HG03571 (cell line): Measurements from ENCODE around the gene CHST8.

Experiments
- ATAC-seq: cut with Tn5 transposase; IDR thresholded peaks from one replicate; pipeline ENCODE4 v1.9.1; 2021; ENCODE audit not compliant: unreplicated experiment

Gene CHST8

DNA sequence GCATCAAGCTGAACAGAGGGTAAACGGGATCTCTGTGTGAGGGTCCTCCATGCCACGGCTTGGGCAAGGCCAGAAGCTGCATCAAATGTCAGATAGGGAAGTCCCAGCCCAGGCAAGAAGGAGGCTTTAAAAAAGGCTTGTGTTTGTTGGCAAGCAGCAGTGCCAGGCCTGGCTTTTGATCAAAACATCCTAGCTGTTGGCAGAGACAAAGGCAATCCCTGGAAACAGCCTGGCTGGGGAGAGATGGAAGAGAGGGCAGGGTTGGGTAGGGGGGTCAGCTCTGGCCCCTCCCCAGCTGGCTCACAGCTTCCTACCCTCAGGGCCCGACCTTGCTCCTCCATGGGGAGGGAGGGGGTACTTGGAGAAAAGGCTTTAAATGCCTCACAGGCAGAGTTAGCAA, 113.2 kb downstream of the CHST8 start:
- no peak for ATAC-seq

DNA sequence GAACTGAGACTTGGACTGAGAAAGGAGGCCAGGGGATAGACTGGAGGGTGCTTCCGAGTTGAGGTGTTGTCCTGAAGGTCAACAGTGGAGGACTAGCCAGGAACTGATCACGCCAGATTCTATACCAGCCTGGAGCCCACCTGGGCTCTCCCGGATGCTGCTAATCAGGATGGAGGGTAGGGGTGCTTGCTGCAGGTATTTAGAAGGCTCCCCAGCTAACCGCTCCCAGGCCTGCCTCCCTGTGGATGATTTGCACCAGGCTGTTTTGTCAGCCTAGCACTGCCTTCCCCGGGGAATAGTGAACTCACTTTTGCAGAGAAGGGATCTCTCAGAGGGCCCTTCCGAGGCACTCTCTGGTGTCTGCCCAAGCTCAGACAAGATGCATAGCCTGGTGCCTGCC, 114.4 kb downstream of the CHST8 start:
- no peak for ATAC-seq

DNA sequence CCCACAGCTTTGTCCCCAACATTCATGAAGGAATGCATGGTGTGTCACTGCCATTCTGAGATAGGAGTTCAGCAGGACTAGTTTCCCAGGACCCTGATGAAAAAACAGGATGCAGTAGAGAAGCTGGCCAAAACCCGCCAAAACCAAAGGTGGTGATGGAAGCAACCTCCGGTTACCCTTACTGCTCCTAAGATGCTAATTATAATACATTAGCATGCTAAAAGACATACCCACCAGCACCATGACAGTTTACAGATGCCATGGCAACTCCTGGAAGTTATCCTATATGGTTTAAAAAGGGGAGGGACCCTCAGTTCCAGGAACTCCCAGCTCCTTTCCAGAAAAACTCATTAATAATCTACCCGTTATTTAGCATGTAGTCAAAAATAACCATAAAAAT, 115.0 kb downstream of the CHST8 start:
- no peak for ATAC-seq

DNA sequence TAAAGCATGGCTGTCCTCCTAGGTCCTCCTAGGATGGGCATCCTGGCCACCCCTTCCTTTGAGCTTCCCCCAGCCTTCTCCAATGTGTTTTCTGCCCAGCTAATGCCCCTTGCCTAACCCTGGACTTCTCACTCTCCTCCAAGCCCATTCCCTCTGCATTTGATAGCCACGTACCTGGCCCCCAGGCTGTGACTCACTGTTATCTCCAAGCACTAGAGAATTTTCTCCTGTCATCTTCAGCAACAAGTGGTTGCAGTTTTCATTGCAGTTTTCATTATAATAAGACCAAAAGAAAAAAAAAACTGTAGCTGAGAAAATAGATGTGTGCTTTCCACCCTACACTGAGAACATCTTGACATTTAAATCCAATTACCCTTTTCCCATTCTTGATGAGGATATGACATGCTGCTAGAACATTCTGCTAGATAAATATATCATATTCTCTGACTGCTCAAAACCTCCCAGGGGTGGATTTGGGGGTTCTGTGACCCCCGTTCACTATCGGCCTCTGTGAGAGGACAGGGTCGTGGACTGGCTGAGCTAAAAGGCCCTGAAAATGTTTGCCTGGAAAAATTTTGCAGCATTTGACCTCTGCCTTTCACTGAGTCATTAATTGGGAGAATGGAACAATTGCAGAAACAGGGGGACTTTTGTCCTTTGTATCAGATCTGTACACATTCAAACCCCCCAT, 116.1 kb downstream of the CHST8 start:
- ATAC-seq, result no peak

DNA sequence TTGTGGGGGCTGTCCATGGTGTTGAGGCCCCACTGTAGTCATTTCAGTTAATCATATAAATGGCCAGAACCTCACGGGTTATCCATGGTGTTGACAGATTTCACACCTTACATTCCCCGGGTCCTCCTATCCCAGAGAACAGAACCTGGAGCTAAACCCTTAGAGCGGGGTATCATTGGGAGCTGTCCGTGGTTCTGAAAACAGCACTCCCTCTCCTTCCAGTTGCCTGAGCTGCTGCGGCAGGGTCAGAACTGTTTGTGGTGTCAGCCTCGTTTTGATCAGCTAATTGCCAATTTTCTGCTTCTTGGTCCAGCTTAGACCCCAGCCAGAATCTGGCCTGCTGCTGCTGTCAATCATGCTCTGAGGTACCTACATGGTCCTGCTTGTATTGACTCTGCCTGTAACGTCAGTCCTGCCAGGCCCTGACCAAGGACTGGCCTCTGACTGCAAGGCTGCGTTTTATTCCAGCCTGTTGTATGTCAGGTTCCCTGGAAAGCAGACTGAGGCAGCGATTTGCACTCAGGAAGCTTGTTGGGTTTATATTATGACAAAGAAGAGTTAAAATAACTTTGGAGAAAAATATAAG, 119.2 kb downstream of the CHST8 start:
- ATAC-seq, result no peak

DNA sequence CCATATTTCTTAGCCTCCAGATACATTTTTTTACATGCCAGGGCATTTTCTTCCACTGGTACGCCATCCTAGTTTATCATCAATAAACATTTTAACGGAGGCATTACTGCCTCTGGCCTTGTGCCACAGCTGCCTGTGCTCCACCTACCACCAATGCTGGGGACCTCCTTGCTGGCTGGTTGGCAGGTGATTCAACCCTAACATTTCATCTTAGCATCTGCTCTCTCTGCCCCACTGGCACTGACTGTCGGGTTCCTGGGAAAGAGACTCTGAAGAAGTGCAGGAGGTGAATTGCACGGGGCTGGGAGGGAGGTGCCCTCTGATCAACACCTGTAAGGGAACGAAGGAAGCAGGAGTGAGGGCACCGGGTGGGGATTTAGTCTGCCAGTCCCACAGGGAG, 123.5 kb downstream of the CHST8 start:
- no peak for ATAC-seq

DNA sequence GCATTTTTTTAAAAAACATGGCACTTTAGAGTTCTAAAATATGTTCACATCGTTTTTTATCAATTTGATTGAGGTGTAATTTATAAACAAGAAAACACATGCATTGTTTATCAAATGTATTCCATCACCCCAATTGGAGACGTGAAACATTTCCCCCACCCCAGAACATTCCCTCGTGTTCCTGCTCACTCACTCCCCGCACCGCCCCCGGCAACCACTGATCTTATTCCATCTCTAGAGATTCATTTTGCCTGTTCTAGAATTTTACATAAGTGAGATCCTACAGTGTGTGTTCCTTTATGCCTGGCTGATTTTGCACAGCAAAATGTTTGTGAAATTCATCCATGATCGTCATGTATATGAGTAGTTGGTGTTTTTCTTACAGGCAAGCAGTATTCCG, 124.4 kb downstream of the CHST8 start:
- ATAC-seq, result no peak

- ATAC-seq, result no peak
Observed at GRCh38 chr19:33747273-33747672, 125.5 kb downstream of the CHST8 start.

DNA sequence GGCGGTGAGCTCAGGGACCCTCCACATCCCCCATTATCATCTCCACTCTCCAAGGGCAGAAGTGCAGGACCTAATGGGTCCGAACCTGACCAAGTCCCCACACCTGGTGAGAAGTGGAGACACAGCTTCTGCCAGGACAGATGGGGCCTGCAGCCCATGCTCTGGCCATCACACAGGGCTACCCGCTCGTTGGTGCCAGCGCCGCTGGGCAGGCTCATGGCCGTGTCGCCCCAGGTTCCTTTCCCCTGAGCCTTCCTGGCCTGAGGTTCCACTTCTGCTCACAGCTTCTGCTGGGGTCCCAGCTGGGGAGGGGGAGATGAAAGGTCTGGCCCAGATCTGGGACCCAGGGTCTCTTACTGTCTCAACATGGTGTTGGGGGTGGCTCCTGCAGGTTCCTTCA, 126.5 kb downstream of the CHST8 start:
- ATAC-seq, result no peak

- ATAC-seq, result no peak
Observed at GRCh38 chr19:33749016-33749415, 127.3 kb downstream of the CHST8 start.

- ATAC-seq, result no peak
Observed at GRCh38 chr19:33749619-33750175, 127.9 kb downstream of the CHST8 start.

DNA sequence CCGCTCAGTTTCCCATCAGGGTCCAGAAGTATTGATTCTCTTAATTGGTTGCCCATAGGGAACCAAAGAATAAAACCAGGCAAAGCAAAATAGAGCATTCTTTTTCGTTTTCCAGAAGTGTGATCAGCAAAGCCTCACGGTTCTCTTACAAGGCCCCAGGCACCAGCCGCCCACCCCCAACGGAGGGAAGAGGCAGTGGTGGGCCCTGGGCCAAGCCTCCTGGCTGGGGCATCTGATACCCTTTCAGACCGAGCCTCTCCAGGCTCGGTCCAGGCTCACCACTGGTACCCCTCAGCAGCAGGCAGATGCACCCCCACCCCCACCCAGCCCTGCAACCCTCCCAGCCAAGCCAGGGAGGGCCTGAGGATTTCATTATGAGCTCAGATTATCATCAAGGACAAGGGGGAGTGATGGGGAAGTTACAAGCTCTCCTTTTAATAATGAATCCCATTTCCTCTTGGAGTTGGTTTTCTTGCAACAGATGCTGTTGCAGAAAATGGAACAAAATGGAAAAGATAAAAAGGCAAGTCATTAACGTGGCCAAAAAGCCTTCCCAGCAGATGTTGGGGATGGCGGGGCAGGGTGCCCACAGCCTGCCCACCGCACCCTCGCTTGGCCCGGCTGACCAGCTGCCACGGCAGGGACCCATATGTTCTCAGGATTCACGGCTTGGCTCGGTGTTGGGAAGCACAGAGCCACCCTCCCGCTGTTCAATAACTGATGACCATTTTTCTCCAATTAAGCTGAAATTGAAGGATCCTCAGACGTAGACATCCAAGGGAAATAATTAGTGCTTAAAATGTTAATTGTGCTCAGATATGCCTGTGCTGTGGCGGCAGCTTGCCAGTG, 129.1 kb downstream of the CHST8 start:
- ATAC-seq, result no peak

- no peak for ATAC-seq
Observed at GRCh38 chr19:33751436-33751770, 129.7 kb downstream of the CHST8 start.

DNA sequence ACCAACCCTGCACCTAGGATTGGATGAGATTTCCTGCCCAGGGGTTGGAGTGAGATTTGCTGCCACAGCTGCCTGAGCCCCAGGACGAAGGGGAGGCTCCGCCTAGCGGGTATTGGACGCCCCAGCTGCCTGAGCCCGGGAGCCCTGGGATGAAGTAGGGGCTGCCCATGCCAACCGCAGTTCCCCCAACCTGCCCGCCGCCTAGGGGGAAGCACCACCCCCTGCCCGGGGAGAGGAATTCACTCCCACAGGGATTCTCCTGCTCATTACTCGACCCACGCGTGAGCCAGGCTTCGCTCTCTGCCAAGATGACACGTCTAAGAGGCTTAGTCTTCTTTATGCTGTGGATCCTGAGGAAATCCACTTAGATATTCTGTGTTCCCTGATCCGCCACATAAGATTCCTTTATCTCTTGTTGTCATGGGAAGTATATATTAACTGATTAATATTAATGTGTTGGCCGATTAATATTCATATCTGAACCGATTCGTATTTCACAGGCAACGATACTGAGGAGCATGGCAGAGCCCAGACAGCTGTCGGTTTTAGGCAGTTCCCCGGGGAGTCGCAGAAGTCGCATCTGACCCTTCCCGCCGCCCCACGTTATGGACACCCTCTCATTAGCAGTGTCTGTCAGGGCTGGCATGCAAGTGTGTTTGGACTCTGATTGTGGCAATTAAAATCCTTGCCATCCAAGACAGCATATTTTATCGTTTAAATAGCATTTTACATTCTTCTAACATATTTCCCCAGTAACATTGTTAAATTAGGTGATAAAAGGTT, 130.5 kb downstream of the CHST8 start:
- no peak for ATAC-seq

- no peak for ATAC-seq
Observed at GRCh38 chr19:33752945-33753344, 131.2 kb downstream of the CHST8 start.

DNA sequence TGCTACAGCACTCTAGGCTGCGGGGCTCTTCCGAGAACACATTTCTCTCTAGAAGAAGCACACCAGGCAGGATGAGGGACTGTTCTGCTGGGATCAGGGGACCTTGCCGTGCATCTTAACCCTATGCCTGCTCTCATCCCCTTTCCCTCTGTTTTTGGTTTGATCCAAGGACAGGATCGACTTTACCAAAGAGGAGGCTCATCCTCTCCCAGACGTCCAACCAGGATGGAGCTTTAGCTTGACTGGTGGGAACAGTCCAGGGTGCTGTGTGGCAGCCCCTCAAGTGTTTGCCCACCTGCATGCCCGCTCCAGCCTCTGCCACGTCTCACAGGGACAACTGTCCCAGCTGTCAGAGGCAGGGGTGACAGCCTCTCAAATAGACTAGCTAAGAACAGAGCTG, 132.6 kb downstream of the CHST8 start:
- no peak for ATAC-seq

DNA sequence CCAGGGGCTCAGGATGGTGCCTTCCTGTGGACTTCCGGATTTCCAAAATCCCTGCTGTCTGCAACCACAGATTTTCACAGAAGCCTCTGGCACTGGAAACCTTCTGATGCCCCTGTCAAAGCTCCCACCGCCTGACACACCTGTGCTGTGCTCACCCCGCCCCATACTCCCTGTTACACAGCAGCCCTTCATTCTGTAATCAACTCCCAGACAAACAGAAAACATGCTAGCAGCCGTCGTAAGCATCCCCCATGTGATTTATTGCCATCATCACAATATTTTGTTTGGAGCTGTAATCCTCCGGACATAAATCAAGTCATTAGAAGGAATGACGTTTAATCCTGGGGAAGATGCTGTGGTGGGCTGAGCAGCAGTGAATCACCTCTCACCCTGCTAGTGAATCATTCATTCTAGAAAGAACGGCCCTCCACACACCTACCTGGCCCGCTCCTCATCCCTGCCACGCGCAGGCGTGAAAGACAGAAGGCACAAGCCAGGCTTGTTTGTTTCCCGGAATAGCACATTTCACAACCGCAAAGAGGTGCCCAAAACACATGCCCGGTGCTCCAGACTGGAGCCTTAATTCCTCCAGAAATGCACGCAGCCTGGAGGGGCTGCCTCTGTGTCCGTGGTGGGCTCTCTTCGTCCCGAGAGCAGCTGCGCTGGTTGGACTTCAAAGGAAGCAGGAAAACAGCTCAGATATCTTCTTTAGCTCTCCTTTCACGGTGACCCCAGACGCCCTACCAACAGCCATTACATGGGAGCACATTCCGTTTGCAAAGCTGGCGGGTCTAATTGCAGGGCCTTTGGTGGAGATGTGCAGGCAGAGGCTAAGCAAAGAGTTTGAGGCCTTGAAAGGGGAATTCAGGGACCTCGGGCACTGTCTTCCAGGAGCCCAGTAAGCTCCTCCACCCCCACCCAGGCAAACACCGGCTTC, 133.6 kb downstream of the CHST8 start:
- ATAC-seq, result no peak

GRCh38 chr19:33756177-33756576, 134.4 kb downstream of the CHST8 start:
- no peak for ATAC-seq

DNA sequence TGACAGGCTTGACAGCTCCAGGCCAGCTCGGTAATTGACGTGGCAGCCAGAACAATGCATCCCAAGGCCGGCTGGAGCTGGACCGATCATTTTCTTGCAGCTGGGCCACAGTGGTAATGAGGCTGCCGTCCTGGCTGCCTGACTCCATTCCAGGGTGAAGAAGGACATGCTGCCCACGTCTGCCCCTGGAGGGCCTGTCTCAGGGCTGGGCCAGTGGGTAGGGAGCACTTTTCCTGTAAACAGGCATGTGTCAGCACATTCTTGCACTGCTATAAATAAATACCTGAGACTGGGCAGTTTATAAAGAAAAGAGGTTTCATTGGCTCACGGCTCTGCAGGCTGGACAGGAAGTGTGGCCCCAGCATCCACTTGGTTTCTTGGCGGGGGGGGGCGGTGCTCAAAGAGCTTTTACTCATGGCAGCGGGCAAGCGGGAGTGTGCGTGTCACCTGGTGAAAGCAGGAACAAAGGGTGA, 136.8 kb downstream of the CHST8 start:
- no peak for ATAC-seq

GRCh38 chr19:33759356-33759755, 137.6 kb downstream of the CHST8 start:
- ATAC-seq, result no peak
